Kasumi-1 (cell line): ENCODE results near the gene PAF1.

ENCODE experiments used
- DNase-seq, 2 experiments: peaks; one replicate each; lab custom pipeline; 2025; lab: John Stamatoyannopoulos, UW

The PAF1 gene

GRCh38 chr19:39390751-39391437 lies at the start of gene PAF1, which contains the start of gene MED29:
Gene PAF1 (minus strand): TSS chr19:39391106. CDS start chr19:39390864, 242 bp downstream.
Gene MED29 (plus strand): TSS chr19:39391378. CDS start chr19:39391423, 45 bp downstream.
- peak; percentile 100 for DNase-seq

GRCh38 chr19:39438270-39438934 lies 47.5 kb upstream of the PAF1 start:
- no peak for DNase-seq

GRCh38 chr19:39436350-39436716 lies 45.4 kb upstream of the PAF1 start:
- DNase-seq = no peak

- peak; percentile 96 to 98 for DNase-seq
Measured at GRCh38 chr19:39435499-39436349, 44.8 kb upstream of the PAF1 start, which contains the start of gene RPS16. Gene RPS16 (minus strand): TSS chr19:39435949. CDS start chr19:39435895, 54 bp downstream.

- DNase-seq = no peak
Measured at GRCh38 chr19:39434123-39435076, 43.5 kb upstream of the PAF1 start.

- no peak for DNase-seq
Measured at GRCh38 chr19:39433480-39434079, 42.7 kb upstream of the PAF1 start.

DNA sequence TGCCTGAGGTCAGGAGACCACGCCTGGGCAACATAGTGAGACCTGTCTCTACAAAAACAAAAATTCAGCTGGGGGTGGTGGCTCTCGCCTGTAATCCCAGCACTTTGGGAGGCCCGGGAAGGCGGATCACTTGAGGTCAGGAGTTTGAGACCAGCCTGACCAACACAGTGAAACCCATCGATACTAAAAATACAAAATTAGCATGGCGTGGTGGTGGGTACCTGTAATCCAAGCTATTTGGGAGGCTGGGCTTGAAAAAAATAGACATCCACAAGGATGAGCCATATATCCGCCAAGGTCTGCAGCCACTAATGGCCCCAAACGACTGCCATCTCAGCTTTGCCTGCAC lies 41.7 kb upstream of the PAF1 start:
- DNase-seq = no peak

GRCh38 chr19:39430675-39431593 lies 40.0 kb upstream of the PAF1 start:
- peak; percentile 56 to 58 for DNase-seq

DNA sequence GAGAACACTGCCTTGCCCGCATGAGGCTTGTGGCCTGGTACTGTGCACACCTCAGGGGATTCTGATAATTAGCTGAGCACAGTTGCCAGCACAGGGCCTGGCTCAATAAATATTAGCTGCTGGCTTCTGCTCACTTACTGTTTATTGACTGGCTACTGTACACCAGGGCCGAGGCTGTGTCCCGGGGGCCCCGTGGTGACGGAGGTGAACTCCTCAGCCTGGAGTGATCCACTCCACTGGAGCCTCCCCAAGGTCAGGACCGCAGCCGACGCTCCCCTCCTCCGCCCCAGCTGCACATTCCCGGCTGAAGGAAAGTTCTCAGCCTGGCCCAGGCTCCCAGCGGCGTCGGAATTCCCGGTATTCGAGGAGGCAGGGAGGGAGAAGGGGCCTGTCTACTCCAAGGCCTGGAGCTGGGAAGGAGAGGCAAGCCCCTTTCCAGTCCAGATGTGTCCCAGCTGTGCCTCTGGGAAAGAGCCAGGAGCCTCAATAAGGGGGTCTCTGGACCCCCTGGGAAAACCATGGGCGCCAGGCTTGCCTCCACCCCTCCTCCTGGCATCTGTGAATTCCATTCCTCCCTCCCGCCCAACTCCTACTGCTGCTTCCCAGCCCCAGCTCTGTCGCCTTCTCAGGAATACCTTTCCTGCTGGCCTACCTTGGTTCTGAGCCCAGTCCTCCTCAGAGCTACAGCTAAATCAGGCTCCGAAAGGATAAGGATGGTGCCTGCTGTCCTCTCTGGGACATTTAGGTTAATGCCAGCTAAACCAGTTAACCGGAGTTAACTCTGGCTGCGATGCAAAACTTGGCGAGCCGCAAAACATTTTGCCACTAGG lies 37.6 kb upstream of the PAF1 start:
- DNase-seq = no peak

- no peak for DNase-seq
Measured at GRCh38 chr19:39427707-39428106, 36.8 kb upstream of the PAF1 start.

DNA sequence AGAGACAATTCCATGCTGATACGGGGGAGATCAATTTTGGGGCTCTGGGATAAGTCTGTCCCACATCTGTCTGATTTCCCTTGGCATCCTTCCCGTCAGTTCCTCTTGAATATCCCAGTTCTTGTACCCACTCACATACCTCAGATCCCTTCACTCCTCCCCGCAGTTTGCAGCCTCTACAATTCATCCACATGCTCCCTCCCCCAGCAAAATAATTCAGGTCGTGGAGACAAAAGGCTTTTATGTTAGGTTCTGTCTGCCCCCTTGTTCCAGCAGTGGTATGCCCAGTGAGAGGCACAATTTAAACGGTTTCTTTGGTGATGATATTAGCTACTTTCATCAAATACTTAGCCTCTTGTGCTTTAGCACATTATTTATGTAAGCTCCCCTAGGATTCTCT lies 35.3 kb upstream of the PAF1 start:
- no peak for DNase-seq

- DNase-seq = no peak
Measured at GRCh38 chr19:39425744-39426143, 34.8 kb upstream of the PAF1 start.

GRCh38 chr19:39424934-39425333 lies 34.0 kb upstream of the PAF1 start:
- no peak for DNase-seq

DNA sequence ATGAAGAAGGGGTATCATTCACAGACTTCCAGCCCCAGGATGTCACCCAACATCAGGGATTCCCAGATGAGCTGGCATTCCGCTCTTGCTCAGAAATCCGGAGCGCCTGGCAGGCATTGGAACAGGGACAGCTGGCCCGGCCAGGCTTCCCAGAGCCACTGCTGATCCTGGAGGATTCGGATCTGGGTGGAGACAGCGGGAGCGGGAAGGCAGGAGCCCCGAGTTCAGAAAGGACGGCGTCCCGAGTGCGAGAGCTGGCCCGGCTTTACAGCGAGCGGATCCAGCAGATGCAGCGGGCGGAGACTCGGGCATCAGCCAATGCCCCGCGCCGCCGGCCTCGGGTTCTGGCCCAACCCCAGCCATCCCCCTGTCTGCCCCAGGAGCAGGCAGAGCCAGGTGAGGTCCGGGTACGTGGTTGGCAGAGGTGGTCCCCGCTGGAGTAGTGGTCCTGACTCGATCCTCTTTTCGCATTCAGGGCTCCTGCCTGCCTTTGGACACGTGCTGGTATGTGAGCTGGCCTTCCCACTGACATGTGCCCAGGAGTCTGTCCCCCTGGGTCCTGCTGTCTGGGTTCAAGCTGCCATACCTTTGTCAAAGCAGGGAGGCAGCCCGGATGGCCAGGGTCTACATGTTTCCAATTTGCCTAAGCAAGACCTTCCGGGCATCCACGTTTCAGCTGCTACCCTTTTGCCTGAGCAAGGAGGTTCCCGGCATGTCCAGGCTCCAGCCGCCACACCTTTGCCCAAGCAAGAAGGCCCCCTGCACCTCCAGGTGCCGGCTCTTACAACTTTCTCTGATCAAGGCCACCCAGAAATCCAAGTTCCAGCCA lies 32.6 kb upstream of the PAF1 start:
- no peak for DNase-seq

GRCh38 chr19:39422020-39422419 lies 31.1 kb upstream of the PAF1 start:
- DNase-seq = no peak

- DNase-seq = no peak
Measured at GRCh38 chr19:39420769-39421168, 29.9 kb upstream of the PAF1 start.

DNA sequence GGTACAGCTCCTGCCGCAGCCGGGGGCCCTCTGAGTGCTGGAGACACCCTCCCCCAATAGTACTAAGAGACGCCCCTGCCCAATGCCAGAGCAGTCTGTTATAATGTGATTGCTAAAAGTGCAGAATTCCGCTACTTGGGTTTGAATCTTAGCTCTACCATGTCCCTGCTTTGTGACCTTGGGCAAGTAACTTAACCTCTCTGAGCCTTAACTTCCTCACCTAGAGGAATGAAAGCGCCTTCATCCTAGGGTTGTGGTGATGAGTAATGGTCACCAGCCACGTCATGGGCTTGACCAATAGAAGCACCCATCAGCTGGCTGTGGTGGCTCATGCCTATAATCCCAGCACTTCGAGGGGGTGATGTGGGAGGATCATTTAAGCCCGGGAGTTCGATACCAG lies 28.1 kb upstream of the PAF1 start:
- DNase-seq = no peak

DNA sequence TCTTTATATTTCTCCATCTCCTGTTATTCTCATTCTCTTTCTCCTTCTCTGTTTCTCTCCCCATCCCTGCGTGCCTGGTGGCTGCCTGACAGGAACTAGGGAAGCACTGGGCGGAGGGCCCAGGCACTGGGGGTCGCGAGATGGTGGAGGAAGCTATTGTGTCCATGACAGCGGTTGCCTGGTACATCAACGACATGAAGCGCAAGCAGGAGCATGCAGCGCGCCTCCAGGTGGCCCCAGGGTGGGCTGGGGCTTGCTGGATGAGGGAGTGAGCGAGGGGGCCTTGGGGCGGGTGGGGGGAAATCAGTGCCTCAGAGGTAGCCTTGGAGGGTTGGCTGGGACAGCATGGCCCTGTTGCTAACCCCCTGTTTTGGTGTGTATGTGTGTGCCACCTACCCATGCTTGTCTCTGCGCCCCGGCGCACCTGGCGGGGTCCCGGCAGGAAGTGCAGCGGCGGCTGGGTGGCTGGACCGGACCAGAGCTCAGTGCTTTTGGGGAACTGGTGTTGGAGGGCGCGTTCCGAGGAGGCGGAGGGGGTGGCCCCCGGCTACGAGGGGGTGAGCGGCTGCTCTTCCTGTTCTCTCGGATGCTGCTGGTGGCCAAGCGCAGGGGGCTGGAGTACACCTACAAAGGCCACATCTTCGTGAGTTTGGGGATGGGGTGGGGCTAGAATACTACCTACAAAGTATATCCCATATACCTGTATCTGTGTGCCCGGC lies 26.7 kb upstream of the PAF1 start:
- DNase-seq = no peak
